B cell (primary cell): ENCODE data around the gene HAO2.

Source experiments
- CTCF ChIP-seq: fragments of 200-600 bp; IDR thresholded peaks from one replicate; pipeline ENCODE4 v1.8.0; 2022; ENCODE audit warnings: antibody characterized with exemption, mild to moderate bottlenecking
- EZH2 ChIP-seq: IDR thresholded peaks from 2 replicates; pipeline ENCODE4 v1.6.1; 2012; ENCODE audit warnings: borderline replicate concordance, low read depth, mild to moderate bottlenecking, moderate library complexity, low read length; ENCODE audit not compliant: insufficient read depth, poor library complexity, severe bottlenecking

DNA sequence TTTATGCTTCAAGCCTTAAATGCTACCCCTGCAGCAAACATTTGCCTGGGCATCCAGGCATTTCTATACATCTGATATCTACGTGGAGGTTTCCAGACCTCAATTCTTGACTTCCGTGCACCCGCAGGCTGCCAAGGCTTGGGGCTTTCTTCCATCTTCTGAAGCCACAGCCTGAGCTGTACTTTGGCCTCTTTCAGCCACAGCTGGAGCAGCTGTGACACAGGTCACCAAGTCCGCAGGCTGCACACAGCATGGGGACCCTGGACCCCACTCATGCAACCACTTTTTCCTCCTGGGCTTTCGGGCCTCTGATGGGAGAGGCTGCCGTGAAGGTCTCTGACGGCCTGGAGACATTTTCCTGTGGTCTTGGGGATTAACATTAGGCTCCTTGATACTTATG is 5.4 kb upstream of the HAO2 start:
- TF ChIP-seq CTCF (no peak), EZH2 (no peak)
